Measurements from ENCODE around the gene AP4B1.

The AP4B1 gene

DNA sequence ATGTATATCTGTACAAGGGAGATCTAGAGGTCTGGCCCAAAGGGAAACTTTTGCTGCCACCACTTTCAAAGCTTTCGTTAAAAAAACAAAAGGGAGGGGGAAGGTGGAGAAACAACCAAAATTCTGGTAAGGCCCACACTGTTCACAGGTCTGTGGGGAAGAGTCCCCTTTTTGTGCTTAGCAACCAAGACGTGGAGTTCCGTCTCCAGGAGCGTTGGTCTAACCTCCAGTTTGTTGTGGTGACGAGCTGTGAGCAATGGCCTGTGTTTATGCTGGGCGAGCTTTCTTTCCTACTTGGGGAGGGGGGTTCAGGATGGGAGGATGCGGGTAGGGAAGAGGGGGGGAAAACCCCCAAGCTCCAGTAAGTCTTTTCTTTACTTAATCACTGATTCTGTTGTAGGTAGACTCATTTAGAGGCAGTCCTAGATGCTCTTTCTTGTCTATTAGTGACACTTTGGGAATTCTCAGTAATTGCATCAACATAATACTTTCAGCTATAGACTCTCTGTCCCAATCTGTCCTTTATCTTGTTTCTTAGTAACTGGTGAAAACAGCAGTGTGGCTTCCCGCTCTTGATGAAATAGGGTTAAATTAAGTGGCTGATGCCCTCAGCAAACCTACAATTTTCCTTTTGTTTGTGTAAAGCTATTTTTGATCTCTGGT lies 26.0 kb upstream of the AP4B1 start:
- DNase-seq (ENCODE audit: low read depth) = peak; percentile 66

DNA sequence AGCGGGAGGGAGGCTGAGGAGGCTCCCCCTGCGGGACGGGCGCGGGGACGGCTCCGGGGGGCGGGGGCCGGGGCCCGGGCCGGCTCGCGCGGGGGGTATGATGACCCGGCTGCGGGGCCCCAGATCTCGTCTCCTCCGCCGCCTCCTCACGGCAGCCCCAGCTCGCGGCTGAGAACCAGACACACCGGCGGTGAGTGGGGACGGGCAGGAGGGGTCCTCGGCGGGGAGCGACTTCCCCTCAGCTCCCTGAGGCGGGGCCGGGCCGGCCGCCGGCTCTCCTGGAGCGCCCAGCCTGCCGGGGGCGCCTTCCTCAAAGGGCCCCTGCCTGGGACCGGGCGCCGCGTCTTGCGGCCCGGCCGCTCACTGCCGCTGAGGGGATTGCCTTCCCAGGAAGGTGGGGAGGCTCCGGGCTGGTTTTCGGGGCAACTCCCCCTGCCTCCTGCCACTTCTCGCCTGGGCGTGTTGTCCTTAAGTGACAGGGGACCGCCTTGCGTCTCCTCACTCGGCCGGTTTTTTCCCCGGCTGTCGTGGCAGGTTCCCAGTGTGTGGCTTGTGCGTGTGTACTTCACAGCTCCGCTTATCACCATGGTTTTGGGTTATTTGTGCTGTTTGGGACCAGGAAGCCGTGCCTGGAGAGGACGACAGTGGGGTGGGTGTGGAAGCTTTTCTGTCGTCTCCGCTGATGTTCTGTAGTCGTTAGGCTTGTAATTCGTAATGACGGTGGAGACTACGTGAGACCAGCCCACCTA lies 25.3 kb upstream of the AP4B1 start:
- DNase-seq (ENCODE audit: low read depth) = peak; percentile 13

DNA sequence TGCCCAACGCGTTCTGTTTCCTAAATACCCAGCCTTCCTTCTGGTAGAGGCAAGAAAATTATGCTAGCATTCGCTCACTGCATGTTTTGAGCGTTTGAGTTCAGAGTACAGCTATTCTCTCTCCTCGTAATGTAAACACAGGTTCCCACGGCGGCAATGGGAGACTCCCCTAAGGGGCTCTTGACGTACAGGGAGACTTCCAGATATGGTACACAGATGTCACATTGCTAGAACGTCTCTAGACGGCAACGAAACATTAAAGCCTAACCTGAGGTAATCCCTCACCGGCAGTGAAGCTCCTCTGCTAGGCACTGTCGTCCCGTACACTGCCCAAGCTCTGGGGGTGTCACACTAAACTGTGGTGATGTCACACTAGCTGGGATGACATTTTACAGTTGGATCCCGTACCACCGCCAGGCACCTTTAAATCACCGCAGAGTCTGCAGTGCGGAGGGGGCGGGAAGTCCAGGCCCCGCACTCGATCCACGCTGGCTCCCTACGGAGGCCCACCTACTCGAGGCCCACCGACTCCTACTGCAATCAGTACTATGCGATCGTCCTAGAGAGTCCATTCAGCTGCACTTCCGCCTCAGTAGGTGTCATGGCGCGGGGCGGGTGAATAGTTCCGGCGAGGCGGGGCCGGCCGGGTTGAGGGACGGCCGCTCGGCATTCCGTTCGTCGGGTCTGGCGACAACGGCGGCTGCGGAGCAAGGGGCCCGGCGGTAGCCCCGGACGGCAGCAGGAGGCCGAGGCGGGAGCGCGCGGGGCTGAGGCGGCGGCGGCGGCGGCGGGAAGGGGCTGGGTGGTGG lies 24.5 kb upstream of the AP4B1 start, which contains the start of gene HIPK1:
Gene HIPK1 (plus strand): TSS at position 384 of the 809 bp plus-strand sequence.
- peak; percentile 83 for DNase-seq (ENCODE audit: low read depth)

DNA sequence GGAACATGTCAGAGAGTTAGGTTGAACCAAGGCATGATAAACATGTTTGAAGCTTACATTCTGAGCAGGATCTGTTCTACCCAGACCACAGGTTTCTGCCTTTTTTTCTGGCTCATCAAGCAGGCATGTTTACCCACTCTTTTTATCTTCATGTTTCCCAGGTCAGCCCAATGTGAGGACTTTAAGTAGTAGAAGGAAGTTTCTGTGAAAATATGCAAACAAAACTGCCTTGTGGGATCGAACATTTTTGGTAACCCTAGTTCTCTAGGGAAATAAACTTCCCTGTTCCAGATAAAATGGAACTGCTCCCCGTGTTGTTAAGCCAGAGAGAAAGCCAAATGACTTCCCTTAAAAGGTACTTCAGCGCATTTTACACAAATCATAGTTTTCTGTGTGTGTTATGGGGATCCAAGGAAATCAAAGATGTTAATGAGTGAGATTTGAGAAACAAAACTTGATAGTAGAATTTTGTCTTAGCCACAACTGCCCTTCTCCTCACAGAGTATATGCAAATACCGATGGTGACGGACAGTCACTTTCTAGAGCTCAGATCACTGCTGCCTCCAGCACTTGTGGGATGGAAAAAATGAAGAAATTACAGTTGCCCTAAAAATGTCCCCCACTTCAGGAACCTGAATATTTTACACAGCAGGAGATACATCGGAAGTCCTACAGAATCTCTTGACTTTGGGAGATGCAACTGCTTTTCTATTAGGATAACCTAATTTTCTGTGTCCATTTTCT lies 23.8 kb upstream of the AP4B1 start:
- DNase-seq (ENCODE audit: low read depth) = peak; percentile 57

DNA sequence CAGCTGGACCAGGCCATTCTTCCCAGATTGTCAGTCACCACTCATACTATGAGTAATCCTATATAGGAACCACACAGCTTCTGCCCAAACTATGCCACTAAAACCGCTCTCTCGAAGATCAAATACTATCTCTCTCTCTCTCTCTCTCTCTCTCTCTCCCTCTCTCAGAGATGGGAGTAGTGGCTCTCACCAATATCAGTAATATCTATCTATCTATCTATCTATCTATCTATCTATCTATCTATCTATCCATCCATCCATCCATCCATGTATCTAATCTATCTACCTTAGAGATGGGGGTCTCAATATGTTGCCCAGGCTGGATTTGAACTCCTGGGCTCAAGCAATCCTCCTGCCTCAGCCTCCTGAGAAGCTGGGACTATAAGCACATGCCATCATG lies 19.9 kb upstream of the AP4B1 start:
- no peak for DNase-seq (ENCODE audit: low read depth)

DNA sequence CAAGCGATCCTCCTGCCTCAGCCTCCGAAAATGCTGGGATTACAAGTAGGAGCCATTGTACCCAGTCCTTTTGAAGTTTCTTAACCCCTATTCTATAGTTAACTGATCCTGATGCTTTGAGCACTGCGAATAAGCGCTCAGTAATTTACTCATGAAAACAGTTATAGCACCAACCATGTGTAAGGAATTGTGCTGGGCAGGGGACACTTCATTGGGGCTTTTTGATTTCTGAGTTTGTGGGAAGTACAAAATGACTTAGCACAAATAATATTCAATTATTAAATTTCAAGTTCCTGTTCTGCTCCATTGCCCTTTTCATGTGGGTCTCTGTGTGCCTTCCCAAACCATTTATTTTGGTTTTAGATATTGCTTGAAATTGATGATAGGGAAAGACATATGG lies 18.4 kb upstream of the AP4B1 start:
- no peak for DNase-seq (ENCODE audit: low read depth)

DNA sequence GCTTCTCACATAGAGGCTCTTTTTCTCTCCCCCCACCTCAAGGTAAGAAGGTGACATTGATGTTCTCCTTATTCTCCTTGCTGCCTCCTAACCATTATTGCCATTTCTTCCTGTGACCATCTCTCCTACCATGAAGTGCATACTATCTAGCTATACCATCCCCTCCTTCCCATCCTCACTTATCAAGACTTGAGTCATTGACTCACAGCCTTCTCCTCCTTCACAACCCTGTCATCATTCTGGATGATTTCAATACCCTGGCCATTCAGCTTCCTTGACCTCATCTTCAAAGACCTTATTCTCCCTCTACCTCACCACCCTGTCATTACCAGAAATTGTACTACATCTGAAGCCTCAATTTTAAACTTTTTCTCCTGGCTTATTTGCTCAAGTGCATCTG lies 13.6 kb upstream of the AP4B1 start:
- peak; percentile 24 for DNase-seq (ENCODE audit: low read depth)

DNA sequence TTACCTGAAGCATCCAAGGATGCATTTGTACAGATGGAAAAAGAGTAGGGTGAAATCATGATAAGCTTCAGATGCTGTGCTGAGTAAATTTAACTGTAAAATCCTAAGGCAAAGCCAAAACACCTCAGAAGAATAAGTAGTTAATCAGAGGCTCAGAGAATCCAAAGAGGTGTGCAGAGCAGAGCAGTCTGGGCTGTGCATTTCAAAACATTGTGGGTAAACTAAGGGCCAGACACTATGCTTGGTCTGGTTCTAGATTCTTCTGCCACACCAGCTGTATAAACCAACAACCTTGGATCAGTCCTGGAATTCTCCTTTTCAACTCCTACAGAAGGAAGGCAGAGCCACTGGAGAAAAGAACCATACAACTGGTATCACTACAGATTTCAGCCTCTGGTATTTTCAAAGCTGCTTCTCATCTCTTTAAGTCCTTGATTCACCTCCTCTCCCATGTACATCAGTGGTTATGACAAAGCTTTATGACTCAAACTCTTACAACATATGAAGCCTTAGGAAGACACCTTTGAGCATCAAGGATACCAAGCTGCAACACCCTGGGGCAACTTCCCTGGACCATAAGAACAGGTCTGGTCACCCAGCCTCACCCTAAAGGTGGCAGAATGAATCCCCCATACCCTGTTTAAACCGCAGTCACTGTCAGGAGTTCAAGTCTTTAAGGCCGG lies 12.9 kb upstream of the AP4B1 start:
- DNase-seq (ENCODE audit: low read depth) = peak; percentile 88

DNA sequence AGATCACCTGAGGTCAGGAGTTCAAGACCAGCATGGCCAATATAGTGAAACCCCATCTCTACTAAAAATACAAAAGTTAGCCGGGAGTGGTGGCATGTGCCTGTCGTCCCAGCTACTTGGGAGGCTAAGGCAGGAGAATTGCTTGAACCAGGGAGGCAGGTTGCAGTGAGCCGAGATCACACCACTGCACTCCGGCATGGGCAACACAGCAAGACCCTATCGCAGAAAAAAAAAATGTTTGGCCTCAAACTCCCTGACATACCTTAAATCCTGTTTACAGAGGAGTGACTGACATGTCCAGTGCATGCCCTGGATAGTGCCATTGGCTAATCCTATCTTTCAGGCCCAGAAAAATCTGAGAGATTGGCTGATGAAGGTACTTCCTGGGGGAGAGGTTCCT lies 12.4 kb upstream of the AP4B1 start:
- DNase-seq (ENCODE audit: low read depth) = no peak

DNA sequence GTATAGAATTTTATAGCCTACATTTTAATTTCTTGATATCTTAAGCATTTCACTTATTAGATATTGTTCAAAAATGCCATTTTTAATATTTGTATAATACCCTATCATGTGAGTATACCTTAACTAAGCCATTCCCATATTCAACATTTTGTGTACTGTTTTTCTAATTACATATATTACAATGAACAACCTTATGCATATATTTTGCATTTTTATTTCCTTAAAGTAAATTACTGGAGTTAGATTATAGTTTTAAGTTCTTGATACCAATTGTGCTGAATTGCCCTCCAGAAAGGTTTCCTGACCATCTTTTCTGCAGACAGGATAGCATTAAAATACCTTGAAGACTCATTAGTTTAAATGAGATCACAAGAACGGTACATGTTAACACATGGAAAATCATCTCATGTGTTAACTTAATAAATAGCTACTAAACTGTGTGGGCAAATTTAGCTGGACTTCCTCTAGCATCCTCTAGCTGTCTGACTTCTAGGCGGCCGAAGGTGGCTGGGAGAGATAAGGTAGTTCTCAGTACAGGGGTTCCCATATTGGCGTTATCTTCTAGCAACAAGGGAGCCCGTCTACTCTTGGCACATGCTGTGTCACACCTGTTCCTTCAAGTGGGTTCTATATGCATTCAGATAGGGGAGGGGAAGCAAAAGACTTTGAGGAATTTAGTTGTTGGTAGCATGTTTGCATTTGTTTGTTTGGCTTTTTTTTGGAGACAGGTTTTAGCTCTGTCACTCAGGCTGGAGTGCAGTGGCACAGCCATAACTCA lies 9.5 kb upstream of the AP4B1 start:
- no peak for DNase-seq (ENCODE audit: low read depth)

DNA sequence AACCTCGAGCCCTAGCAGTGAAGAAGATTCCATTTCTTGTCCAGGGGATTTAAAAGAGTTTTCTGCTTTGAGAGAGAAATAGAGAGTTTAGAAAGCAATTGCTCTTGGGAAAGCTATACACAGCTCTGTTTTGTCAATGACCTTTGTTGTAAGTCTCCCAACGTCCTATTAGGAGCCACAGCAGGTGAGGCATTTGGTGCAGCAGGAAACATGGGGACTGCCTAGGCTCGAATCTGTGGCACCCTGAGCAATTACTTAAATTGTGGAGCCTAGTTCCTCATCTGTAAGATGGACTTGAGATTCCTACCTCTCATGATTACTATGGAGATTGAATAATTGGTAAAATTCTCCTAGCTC lies 8.7 kb upstream of the AP4B1 start:
- DNase-seq (ENCODE audit: low read depth) = no peak

GRCh38 chr1:113912594-113913311 lies 8.2 kb upstream of the AP4B1 start:
- peak; percentile 62 for DNase-seq (ENCODE audit: low read depth)

DNA sequence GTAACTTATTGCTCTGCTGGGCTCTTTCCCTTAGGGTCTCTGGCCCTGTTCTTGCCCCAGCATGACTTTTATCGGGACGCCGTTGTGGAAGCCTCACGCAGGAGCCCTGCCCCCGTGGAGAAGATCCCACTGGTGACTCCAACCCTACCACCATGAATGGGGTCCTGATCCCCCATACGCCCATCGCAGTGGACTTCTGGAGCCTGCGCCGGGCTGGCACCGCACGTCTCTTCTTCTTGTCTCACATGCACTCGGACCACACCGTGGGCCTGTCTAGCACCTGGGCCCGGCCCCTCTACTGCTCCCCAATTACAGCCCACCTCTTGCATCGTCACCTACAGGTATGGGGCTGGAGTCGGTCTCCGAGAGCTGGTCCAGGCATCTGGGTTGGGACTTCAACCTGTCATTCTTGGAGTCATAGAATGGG lies 849 bp upstream of the AP4B1 start:
- DNase-seq (ENCODE audit: low read depth) = no peak

DNA sequence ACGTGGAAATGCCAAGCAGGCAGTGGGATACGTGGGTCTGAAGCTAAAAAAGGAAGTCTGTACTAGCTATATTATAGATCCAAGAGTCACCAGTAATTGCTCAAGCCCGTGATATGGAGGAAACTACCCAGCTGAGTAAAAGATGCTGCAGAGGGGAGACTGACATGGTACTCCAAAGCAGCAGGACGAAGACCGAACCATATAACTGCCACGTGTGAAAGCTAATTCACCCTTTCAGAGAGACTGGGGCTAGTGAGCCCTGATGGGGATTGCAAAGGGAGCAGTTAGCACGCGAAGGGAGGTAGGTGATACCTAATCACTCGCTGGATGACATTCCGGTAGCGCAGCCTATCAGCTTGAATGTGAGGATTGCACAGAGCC lies 316 bp downstream of the AP4B1 start:
- no peak for DNase-seq (ENCODE audit: low read depth)

DNA sequence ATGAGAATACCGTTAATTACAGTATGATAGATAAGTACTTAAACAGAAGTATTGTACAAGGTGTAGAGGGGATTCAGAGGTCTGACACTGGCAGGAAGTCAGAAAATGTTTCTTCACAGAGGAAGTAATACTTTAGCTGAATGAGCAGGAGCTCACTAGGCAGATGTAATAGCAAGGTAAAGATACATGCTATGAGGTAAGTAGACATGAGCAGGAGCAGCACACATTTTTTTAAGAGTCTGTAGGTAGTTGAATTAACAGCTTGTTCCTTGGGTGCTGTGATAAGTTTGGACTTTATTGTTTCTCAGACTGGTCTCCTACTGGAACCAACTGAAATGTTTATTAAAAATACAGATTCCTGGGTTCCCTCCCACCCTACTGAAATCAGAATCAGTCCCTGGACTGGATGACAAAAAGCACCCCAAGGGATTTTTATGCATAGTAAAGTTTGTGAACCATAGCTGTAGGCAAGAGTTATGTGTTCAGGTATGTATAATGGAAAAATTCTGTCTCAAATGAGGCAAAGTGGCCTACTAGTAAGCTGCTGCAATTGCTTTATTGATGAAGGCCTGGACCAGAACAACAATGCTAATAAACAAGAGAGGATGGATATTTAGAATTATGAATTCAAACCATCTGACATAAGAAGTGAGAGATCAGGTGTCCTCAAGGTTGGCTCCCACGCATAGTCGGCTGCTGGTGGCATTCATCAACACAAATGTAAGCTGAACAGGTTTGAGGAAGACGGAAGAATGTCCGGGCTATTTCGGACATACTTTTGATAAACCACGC lies 902 bp downstream of the AP4B1 start:
- DNase-seq (ENCODE audit: low read depth) = peak; percentile 25

- no peak for DNase-seq (ENCODE audit: low read depth)
Observed at GRCh38 chr1:113901191-113901590, 3.4 kb downstream of the AP4B1 start.

GRCh38 chr1:113899111-113899510 lies 5.5 kb downstream of the AP4B1 start:
- no peak for DNase-seq (ENCODE audit: low read depth)

- no peak for DNase-seq (ENCODE audit: low read depth)
Observed at GRCh38 chr1:113898241-113898814, 6.3 kb downstream of the AP4B1 start.

DNA sequence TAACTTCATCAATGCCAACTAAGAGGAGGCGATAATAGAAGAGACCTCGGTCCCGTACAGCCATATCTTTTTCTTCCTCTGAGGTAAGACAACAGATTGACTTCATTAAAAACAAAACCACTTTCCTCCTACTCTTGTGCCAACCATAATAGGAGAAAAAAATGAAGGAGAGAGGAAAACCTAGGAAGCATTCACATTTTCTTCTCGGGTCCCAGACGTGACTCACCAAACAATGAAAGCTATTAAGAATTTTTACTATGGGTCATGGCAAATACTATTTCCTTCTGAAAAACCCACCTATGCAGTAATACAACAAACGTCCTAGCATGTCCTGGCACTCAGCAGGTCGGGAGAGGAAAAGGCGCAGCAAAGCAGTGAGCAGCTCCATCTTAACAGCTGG lies 8.6 kb downstream of the AP4B1 start:
- DNase-seq (ENCODE audit: low read depth) = no peak

All from amniotic epithelial cell (primary cell).